CD4-positive, alpha-beta T cell (primary cell): Measurements from ENCODE around the gene PHF11. TPM values are rescaled to one million over a fixed set of nuclear protein-coding genes. Genes with fewer than 3 reads are reported as not detected.

Experiments used
- ATAC-seq: fragments of 200-7000 bp; cut with Tn5 transposase; one replicate; pipeline ENCODE4 v1.10.0; 2022; ENCODE audit warnings: mild to moderate bottlenecking; ENCODE audit not compliant: poor library complexity
- CTCF ChIA-PET: fragments of 350-600 bp; sonication (Branson Sonifier 250); formaldehyde crosslinking; loops from one replicate; lab custom pipeline; 2021; ENCODE audit warnings: antibody characterized with exemption, inconsistent platforms; lab: Charles Lee
- POLR2A ChIA-PET: fragments of 350-600 bp; sonication (Branson Sonifier 250); formaldehyde crosslinking; loops from one replicate; lab custom pipeline; 2021; ENCODE audit warnings: antibody characterized with exemption, inconsistent platforms; lab: Charles Lee
- DNase-seq, 14 experiments: peaks; one replicate each; pipeline ENCODE4 v3.0.0-alpha.2; 2013 to 2020; ENCODE audit warnings: mixed read lengths in 2 of 14
- H3K27ac ChIP-seq, 2 donors: one replicate each; pipeline versions ENCODE4 v1.5.1 to v1.7.0; 2013; ENCODE audit warnings: low read length in 2 of 2, low read depth in 1 of 2, mild to moderate bottlenecking in 1 of 2
- H3K27me3 ChIP-seq, 2 experiments: 1 replicate in 1 of 2; 2 replicates in 1 of 2; pipeline versions ENCODE4 v1.6.1 to v1.7.0; 2013; ENCODE audit warnings: low read length in 2 of 2, control low read depth in 1 of 2, mild to moderate bottlenecking in 1 of 2, moderate library complexity in 1 of 2; ENCODE audit not compliant: insufficient read depth in 2 of 2, control insufficient read depth in 1 of 2
- H3K36me3 ChIP-seq: one replicate; pipeline ENCODE4 v1.6.1; 2013; ENCODE audit warnings: low read length, control low read depth; ENCODE audit not compliant: insufficient read depth
- H3K4me1 ChIP-seq: one replicate; pipeline ENCODE4 v1.6.1; 2013; ENCODE audit warnings: low read length, control low read depth; ENCODE audit not compliant: insufficient read depth
- H3K4me3 ChIP-seq: one replicate; pipeline ENCODE4 v1.5.1; 2013; ENCODE audit warnings: mild to moderate bottlenecking, low read length, moderate library complexity
- H3K9me3 ChIP-seq, 2 experiments: 1 replicate in 1 of 2; 2 replicates in 1 of 2; pipeline versions ENCODE4 v1.6.1 to v1.7.0; 2013; ENCODE audit warnings: low read length in 2 of 2, mild to moderate bottlenecking in 2 of 2, control low read depth in 1 of 2, moderate library complexity in 1 of 2; ENCODE audit not compliant: control insufficient read depth in 1 of 2, insufficient read depth in 1 of 2
- H3K27ac Mint-ChIP-seq: one replicate; pipeline ENCODE4 v1.8.0; 2020; ENCODE audit warnings: mixed read lengths
- H3K27me3 Mint-ChIP-seq: one replicate; pipeline ENCODE4 v1.8.0; 2021; ENCODE audit warnings: mixed read lengths
- H3K36me3 Mint-ChIP-seq: one replicate; pipeline ENCODE4 v1.8.0; 2021; ENCODE audit warnings: low read depth, mixed read lengths
- H3K4me1 Mint-ChIP-seq: one replicate; pipeline ENCODE4 v1.8.0; 2021; ENCODE audit warnings: low read depth, mixed read lengths
- H3K4me3 Mint-ChIP-seq: one replicate; pipeline ENCODE4 v1.8.0; 2020; ENCODE audit warnings: mild to moderate bottlenecking, mixed read lengths
- H3K9me3 Mint-ChIP-seq: one replicate; pipeline ENCODE4 v1.8.0; 2020; ENCODE audit warnings: mixed read lengths
- intact Hi-C, 2 experiments: fragments of 100-400 bp; cut with DNase I in 1 of 2; cut with micrococcal nuclease in 1 of 2; formaldehyde crosslinking; loops; one replicate each; pipeline versions ENCODE4 v1.15.1 to v1.9.0; 2023 to 2025; cut with DNase I, micrococcal nuclease
- total RNA-seq, 174 experiments: library from RNA in 2 of 174; stranded (reverse) in 2 of 174; gene quantifications; one replicate each; pipeline ENCODE4 v1.2.3 and lab custom pipeline; 2021 to 2026
- TF ChIP-seq, protein P1 (sequence below): fragments of 200-600 bp; IDR thresholded peaks from one replicate; pipeline ENCODE4 v1.8.0; 2022; ENCODE audit warnings: antibody characterized with exemption, mild to moderate bottlenecking

PHF11 gene
- total RNA-seq, 2 experiments from 2014 or later: 105 TPM

DNA sequence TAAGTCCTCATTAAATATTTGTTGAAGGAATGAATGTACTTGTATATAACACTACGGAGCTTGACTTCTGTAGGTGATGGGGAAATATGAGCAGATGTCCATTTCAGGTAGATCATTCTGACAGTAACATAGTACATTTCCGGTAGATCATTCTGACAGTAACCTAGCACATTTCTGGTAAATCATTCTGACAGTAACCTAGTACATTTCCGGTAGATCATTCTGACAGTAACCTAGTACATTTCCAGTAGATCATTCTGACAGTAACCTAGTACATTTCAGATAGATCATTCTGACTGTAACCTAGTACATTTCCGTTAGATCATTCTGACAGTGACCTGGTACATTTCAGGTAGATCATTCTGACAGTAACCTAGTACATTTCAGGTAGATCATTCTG is 2.5 kb downstream of the PHF11 start:
- peaks cover 61% of the 10 kb centered on the region for H3K36me3 Mint-ChIP-seq

DNA sequence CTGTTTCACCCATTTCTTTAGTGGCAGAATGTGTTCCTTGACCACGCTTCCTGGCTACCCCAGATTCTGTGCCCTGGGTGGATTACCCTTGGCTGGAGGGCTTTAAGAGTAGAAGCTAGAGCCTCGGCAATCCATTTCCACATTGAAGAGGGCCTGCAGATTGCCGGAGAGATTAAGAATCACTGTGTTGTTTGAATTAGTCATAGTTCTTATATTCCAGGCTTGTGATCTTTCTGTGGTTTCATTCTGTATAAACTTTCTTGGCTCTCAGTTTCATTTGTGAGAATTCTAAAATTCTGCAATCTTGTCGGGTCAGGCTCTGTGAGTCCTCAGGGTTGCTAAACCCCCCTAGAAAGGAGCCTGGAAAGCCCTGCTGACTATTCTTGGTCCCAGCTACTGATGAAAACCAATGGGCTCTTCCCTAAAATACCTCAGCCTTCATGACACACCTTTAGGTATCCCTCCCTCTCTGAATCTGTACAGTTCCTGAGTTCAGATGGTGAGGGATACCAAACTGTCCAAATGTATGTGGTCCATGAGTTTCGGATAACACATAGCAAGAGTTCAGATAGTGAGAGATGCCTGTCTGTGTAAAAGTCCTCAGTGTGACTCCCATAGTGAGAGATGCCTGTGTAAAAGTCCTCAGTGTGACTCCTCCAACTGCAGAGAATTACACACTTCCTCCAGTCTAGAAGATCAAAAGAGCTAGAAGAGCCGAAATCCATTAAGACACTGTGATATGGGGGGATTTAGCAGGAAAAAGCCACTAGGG is 4.3 kb downstream of the PHF11 start:
- peaks cover 39% of the 10 kb centered on the region for H3K36me3 ChIP-seq
- CTCF ChIA-PET: interaction anchor here (0.6 kb wide), 2 partner anchors 100 to 198 kb away, joined by 3 read pairs; no protein-coding TSS in a partner anchor
- ATAC-seq: no peak

More for the DNA sequence above, 2.5 kb downstream of the PHF11 start:
- intact Hi-C loops: loop anchor here (5.0 to 10.0 kb wide), 4 partner anchors 44 to 297 kb away; partner anchors contain the start of genes KPNA3 (in 1 of the 2) and RCBTB1 (in 1 of the 2)
- Histone ChIP-seq H3K4me3 (no peak overlapping the region), H3K36me3 (peaks cover 29% of the 10 kb centered on the region), H3K4me1 (peaks cover 49% of the 10 kb centered on the region), H3K27me3 (no peaks in the 10 kb centered on the region), H3K27ac (peak overlapping the region; percentile 82 to 94), H3K9me3 (no peaks in the 10 kb centered on the region)
- Mint-ChIP-seq H3K4me1 (peaks cover 71% of the 10 kb centered on the region), H3K27me3 (no peaks in the 10 kb centered on the region), H3K9me3 (no peaks in the 10 kb centered on the region), H3K27ac (peak overlapping the region; percentile 95), H3K4me3 (peak overlapping the region; percentile 2)
- no peak for ATAC-seq
- TF ChIP-seq, protein P1, sequence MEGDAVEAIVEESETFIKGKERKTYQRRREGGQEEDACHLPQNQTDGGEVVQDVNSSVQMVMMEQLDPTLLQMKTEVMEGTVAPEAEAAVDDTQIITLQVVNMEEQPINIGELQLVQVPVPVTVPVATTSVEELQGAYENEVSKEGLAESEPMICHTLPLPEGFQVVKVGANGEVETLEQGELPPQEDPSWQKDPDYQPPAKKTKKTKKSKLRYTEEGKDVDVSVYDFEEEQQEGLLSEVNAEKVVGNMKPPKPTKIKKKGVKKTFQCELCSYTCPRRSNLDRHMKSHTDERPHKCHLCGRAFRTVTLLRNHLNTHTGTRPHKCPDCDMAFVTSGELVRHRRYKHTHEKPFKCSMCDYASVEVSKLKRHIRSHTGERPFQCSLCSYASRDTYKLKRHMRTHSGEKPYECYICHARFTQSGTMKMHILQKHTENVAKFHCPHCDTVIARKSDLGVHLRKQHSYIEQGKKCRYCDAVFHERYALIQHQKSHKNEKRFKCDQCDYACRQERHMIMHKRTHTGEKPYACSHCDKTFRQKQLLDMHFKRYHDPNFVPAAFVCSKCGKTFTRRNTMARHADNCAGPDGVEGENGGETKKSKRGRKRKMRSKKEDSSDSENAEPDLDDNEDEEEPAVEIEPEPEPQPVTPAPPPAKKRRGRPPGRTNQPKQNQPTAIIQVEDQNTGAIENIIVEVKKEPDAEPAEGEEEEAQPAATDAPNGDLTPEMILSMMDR: no peak
- peak in 3 of 14 experiments; percentile 26 to 47 (median 32) for DNase-seq
- ChIA-PET CTCF (no interaction called here), POLR2A (interaction anchor here (1.0 kb wide), 1 partner anchor 54 kb away, joined by 3 read pairs; the partner anchor contains the start of gene SETDB2)

DNA sequence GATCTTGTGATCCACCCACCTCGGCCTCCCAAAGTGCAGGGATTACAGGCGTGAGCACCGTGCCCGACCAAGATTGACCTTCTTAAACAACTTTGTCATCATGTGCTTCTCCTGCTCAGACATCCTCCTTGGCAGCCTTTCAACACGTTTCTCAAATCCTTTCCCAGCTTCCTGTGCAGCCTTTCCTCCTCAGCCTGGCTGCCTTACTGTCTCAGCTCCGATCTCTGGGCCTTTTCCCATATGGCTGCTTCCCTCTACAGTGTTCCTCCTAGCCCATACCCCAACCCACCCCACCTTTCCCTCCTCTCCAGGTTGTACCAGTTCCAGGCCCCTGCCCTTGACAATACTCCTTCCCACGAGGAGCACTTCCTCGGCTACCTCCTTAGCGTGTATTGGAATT is 7.2 kb downstream of the PHF11 start:
- Mint-ChIP-seq H3K36me3 (peaks cover 63% of the 10 kb centered on the region), H3K9me3 (no peaks in the 10 kb centered on the region), H3K27ac (peak overlapping the region; percentile 18), H3K4me3 (no peak overlapping the region), H3K4me1 (peaks cover 49% of the 10 kb centered on the region), H3K27me3 (no peaks in the 10 kb centered on the region)
- Histone ChIP-seq H3K27ac (no peak overlapping the region), H3K27me3 (no peaks in the 10 kb centered on the region), H3K36me3 (peaks cover 40% of the 10 kb centered on the region), H3K4me1 (peaks cover 26% of the 10 kb centered on the region), H3K9me3 (no peaks in the 10 kb centered on the region), H3K4me3 (no peak overlapping the region)
- ATAC-seq: no peak
- POLR2A ChIA-PET: no interaction called here
- intact Hi-C loops: no loop called here
- TF ChIP-seq, protein P1: no peak
- CTCF ChIA-PET: interaction anchor here (0.6 kb wide), 1 partner anchor 11 kb away, joined by 3 read pairs; no protein-coding TSS in a partner anchor
- no peak for DNase-seq

More for the DNA sequence above, 4.3 kb downstream of the PHF11 start:
- intact Hi-C loops: loop anchor here (5.0 to 10.0 kb wide), 4 partner anchors 42 to 295 kb away; partner anchors contain the start of genes KPNA3 (in 1 of the 2) and RCBTB1 (in 1 of the 2)
- POLR2A ChIA-PET: interaction anchor here (0.6 kb wide), 1 partner anchor 16 kb away, joined by 3 read pairs; no protein-coding TSS in a partner anchor
- Mint-ChIP-seq H3K27ac (peak overlapping the region; percentile 95), H3K4me3 (peak overlapping the region; percentile 36), H3K9me3 (no peaks in the 10 kb centered on the region), H3K4me1 (peaks cover 64% of the 10 kb centered on the region), H3K36me3 (peaks cover 66% of the 10 kb centered on the region), H3K27me3 (no peaks in the 10 kb centered on the region)
- H3K9me3 ChIP-seq: no peaks in the 10 kb centered on the region
- peak overlapping the region in 1 of 2 donors; percentile 0 for H3K27ac ChIP-seq
- TF ChIP-seq, protein P1: no peak
- no peak overlapping the region for H3K4me3 ChIP-seq
- H3K27me3 ChIP-seq: no peaks in the 10 kb centered on the region
- peak in 4 of 14 experiments; percentile 10 to 24 (median 18) for DNase-seq
- H3K4me1 ChIP-seq: peaks cover 46% of the 10 kb centered on the region
